H1 (cell line): Measurements from ENCODE around the gene CEP350. TPM values are rescaled to one million over a fixed set of nuclear protein-coding genes. Genes with fewer than 3 reads are reported as not detected.

Experiments
- CEBPB ChIP-seq: IDR thresholded peaks from 2 replicates; pipeline ENCODE4 v1.6.1; 2012; ENCODE audit warnings: low read depth, low read length
- EZH2 ChIP-seq: fragments of 200-600 bp; sonication (generic); IDR thresholded peaks from 2 replicates; pipeline ENCODE4 v1.7.1; 2012; ENCODE audit warnings: low read depth, mild to moderate bottlenecking, moderate library complexity, low read length, inconsistent platforms; ENCODE audit not compliant: severe bottlenecking
- HDAC2 ChIP-seq, 2 experiments: fragments of 300-600 bp in 1 of 2; sonication (generic) in 1 of 2; IDR thresholded peaks; 2 replicates each; pipeline ENCODE4 v1.6.1; 2011 to 2012; ENCODE audit warnings: low read depth in 2 of 2, low read length in 2 of 2, mild to moderate bottlenecking in 2 of 2, moderate library complexity in 2 of 2, borderline replicate concordance in 1 of 2, inconsistent platforms in 1 of 2
- SAP30 ChIP-seq: fragments of 300-600 bp; sonication (generic); IDR thresholded peaks from 2 replicates; pipeline ENCODE4 v1.7.1; 2012; ENCODE audit warnings: low read length, moderate library complexity, mild to moderate bottlenecking, inconsistent platforms; ENCODE audit not compliant: insufficient read depth, insufficient replicate concordance
- SIN3A ChIP-seq, 2 experiments: IDR thresholded peaks in 1 of 2; conservative IDR thresholded peaks in 1 of 2; 2 replicates each; pipeline ENCODE4 v1.6.1; 2011 to 2012; ENCODE audit warnings: low read length in 2 of 2, improper control_type of control experiment in 1 of 2, low read depth in 1 of 2, mild to moderate bottlenecking in 1 of 2
- SP2 ChIP-seq: IDR thresholded peaks from 2 replicates; pipeline ENCODE4 v1.6.1; 2012; ENCODE audit warnings: mild to moderate bottlenecking, low read length, inconsistent platforms
- polyA plus RNA-seq, 7 experiments: library from polyadenylated mRNA; depleted of rRNA in 3 of 7; stranded (reverse) in 5 of 7; unstranded in 2 of 7; fragments of >200 nt in 5 of 7; fragments of 200-250 nt in 2 of 7; gene quantifications; 1 replicate in 5 of 7; 2 replicates in 1 of 7; 4 replicates in 1 of 7; pipeline versions ENCODE4 v1.2.1 to v1.2.3, GENCODE V29; 2011 to 2013; ENCODE audit warnings: missing spikeins in 2 of 7, mixed read lengths in 2 of 7
- total RNA-seq: library from RNA; stranded (reverse); fragmentation: NEBNext Ultra II Directional; extraction: Animal tissue kit (Norgen Biotek cat#: 25700); gene quantifications from 2 replicates; pipeline ENCODE4 v1.2.1, GENCODE V29; 2021

CEP350 gene
- total and polyA plus RNA-seq, 2 of the 8 experiments (the other 6 are each of a cell fraction or from before 2014, with no cell fraction given), result 5.6 to 39.4 TPM

DNA sequence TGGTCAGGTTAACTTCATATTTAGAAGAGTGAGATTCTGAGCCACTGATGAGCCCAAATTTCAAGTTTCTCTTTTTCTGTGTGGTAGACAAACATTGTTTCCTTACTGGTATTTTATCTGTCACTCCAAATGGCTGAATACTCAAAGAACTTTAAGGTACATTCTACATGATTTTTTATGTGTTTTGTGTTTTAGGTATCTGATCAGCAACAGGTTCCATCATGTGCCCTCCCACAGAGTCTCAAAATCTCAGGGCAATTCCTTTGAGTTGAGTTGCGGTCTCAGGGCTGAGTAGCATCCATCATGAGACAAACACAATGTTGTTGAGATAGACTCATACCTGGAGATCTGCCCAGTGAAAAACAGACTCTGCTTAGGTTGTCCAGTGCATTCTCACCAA lies 14.7 kb upstream of the CEP350 start (continued):
- TF ChIP-seq HDAC2 (IDR thresholded peaks at IDR 0.05; ENCODE audit: borderline replicate concordance in 1 of 2, low read depth in 2 of 2, low read length in 2 of 2), result no peak
- TF ChIP-seq SIN3A (conservative IDR thresholded peaks at IDR 0.05 in 1 of 2, IDR thresholded peaks at IDR 0.05 in 1 of 2; ENCODE audit: low read depth in 1 of 2, low read length in 2 of 2), result no peak
- TF ChIP-seq CEBPB, result no peak
- TF ChIP-seq SAP30, result no peak
- no peak for TF ChIP-seq SP2
- no peak for TF ChIP-seq EZH2
